ENCODE measurements around the gene TMEM127.

GRCh38 chr2:96238266-96238665, 27.5 kb downstream of the TMEM127 start:
- TF ChIP-seq POLR2A (IDR thresholded peaks at IDR 0.05; ENCODE audit: low read length), result no peak
- no peak for TF ChIP-seq GATA1 (IDR thresholded peaks at IDR 0.05; ENCODE audit: low read depth, low read length)

All from erythroblast (primary cell).